ENCODE measurements around the gene SERPINB10.
"Not testable (repeated sequence)": the region's sequence is repeated elsewhere in the genome, so short reads cannot be mapped to it uniquely, and the experiment has no call there.

Gene SERPINB10

DNA sequence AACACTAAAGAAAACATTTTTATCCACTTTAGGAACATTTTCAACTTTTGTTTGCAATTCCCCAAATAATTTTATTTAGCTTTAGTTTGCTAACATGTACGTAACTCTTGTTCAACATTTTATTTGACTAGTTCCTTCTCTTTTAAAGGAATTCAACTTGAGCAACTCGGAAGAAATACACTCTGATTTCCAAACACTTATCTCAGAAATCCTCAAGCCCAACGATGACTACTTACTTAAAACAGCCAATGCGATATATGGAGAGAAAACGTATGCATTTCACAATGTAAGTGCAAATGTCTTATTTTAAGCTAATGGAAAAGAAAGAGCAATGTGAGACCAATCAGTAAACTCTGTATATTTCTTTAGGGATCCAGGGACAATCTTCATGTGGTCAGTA lies 10.1 kb downstream of the SERPINB10 start:
- H3K27ac ChIP-seq (ENCODE audit: low read depth, low read length, severe bottlenecking) = no peak overlapping the region
- 100% methylated on average over 1 to 2 of the region's 5 CpGs for WGBS, 2 experiments (ENCODE audit: insufficient coverage in 2 of 2)
- no peaks in the 10 kb centered on the region for H3K9me3 ChIP-seq (ENCODE audit: control insufficient read depth, low read length)
- no peak overlapping the region for H3K4me3 ChIP-seq (ENCODE audit: extremely low read depth, insufficient read depth, low read length, poor library complexity, severe bottlenecking)
- H3K36me3 ChIP-seq (ENCODE audit: control insufficient read depth, insufficient read depth, low read length) = no peaks in the 10 kb centered on the region
- no peaks in the 10 kb centered on the region for H3K4me1 ChIP-seq (ENCODE audit: control insufficient read depth, insufficient read depth, low read length, poor library complexity, severe bottlenecking)

DNA sequence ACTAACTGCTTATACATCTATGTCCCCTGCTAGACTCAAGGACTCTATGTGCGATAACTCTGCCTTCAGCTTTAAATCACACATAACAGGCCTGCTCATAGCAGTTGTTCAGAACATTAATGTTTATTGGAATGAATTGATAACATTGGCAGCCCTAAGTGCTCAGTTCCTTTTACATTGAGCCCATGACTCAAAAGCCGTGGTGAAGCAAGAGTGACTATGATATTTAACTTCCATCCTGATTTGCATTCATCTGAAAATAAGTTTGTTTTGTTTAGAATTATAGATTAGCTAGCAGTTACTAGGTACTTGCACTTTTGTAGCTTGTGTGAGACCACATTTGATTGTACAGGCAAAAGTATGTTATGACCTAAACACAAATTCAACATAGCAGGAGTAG lies 14.3 kb downstream of the SERPINB10 start:
- H3K27ac ChIP-seq (ENCODE audit: low read depth, low read length, severe bottlenecking) = no peak overlapping the region
- peaks cover 14% of the 10 kb centered on the region for H3K4me1 ChIP-seq (ENCODE audit: control insufficient read depth, insufficient read depth, low read length, poor library complexity, severe bottlenecking)
- WGBS, 2 experiments (ENCODE audit: insufficient coverage in 2 of 2) = no CpG with 5 or more reads among the region's 2 CpGs
- H3K9me3 ChIP-seq (ENCODE audit: control insufficient read depth, low read length) = no peaks in the 10 kb centered on the region
- no peaks in the 10 kb centered on the region for H3K36me3 ChIP-seq (ENCODE audit: control insufficient read depth, insufficient read depth, low read length)
- no peak overlapping the region for H3K4me3 ChIP-seq (ENCODE audit: extremely low read depth, insufficient read depth, low read length, poor library complexity, severe bottlenecking)

GRCh38 chr18:63924551-63924950 lies 16.8 kb downstream of the SERPINB10 start:
- Histone ChIP-seq H3K36me3 (ENCODE audit: control insufficient read depth, insufficient read depth, low read length) (no peaks in the 10 kb centered on the region), H3K27ac (ENCODE audit: low read depth, low read length, severe bottlenecking) (no peak overlapping the region), H3K4me1 (ENCODE audit: control insufficient read depth, insufficient read depth, low read length, poor library complexity, severe bottlenecking) (peaks cover 14% of the 10 kb centered on the region), H3K4me3 (ENCODE audit: extremely low read depth, insufficient read depth, low read length, poor library complexity, severe bottlenecking) (no peak overlapping the region), H3K9me3 (ENCODE audit: control insufficient read depth, low read length) (no peaks in the 10 kb centered on the region)
- no CpG with 5 or more reads among the region's 1 CpG for WGBS, 2 experiments (ENCODE audit: insufficient coverage in 2 of 2)

GRCh38 chr18:63928331-63928730 lies 20.6 kb downstream of the SERPINB10 start:
- Histone ChIP-seq H3K9me3 (ENCODE audit: control insufficient read depth, low read length) (no peaks in the 10 kb centered on the region), H3K4me3 (ENCODE audit: extremely low read depth, insufficient read depth, low read length, poor library complexity, severe bottlenecking) (no peak overlapping the region), H3K36me3 (ENCODE audit: control insufficient read depth, insufficient read depth, low read length) (no peaks in the 10 kb centered on the region), H3K4me1 (ENCODE audit: control insufficient read depth, insufficient read depth, low read length, poor library complexity, severe bottlenecking) (peaks cover 14% of the 10 kb centered on the region), H3K27ac (ENCODE audit: low read depth, low read length, severe bottlenecking) (no peak overlapping the region)
- WGBS, 2 experiments (ENCODE audit: insufficient coverage in 2 of 2) = 64 to 84% methylated on average over 2 of the region's 8 CpGs

DNA sequence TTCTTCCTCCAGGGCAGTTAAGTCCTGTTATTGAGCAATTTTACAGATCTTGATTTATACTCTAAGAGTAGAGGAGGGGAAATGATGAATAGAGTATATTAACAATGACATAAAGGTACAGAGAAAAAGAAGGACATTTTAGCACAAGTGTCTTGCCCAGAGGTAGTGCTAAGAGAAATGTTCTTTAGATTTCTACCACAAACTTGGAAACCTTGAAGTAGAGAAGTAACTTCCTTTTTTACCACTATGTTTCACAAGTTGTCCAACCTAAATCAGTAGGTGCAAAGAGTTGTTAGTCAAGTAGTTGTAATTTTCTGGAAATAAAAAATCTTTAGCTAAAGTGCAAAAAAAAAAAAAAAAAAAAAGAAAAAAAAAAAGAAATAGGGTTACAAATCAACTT lies 21.6 kb downstream of the SERPINB10 start:
- peaks cover 11% of the 10 kb centered on the region for H3K4me1 ChIP-seq (ENCODE audit: control insufficient read depth, insufficient read depth, low read length, poor library complexity, severe bottlenecking)
- not testable (repeated sequence) for H3K36me3 ChIP-seq (ENCODE audit: control insufficient read depth, insufficient read depth, low read length); H3K4me3 ChIP-seq (ENCODE audit: extremely low read depth, insufficient read depth, low read length, poor library complexity, severe bottlenecking); H3K9me3 ChIP-seq (ENCODE audit: control insufficient read depth, low read length); H3K27ac ChIP-seq (ENCODE audit: low read depth, low read length, severe bottlenecking)

GRCh38 chr18:63930773-63931354 lies 23.1 kb downstream of the SERPINB10 start:
- H3K27ac ChIP-seq (ENCODE audit: low read depth, low read length, severe bottlenecking) = no peak overlapping the region
- no peak overlapping the region for H3K4me3 ChIP-seq (ENCODE audit: extremely low read depth, insufficient read depth, low read length, poor library complexity, severe bottlenecking)
- WGBS, 2 experiments (ENCODE audit: insufficient coverage in 2 of 2) = 82 to 91% methylated on average over 2 of the region's 3 CpGs
- H3K4me1 ChIP-seq (ENCODE audit: control insufficient read depth, insufficient read depth, low read length, poor library complexity, severe bottlenecking) = no peaks in the 10 kb centered on the region
- H3K36me3 ChIP-seq (ENCODE audit: control insufficient read depth, insufficient read depth, low read length) = no peaks in the 10 kb centered on the region
- no peaks in the 10 kb centered on the region for H3K9me3 ChIP-seq (ENCODE audit: control insufficient read depth, low read length)

GRCh38 chr18:63936156-63936931 lies 28.6 kb downstream of the SERPINB10 start:
- Histone ChIP-seq H3K4me3 (ENCODE audit: extremely low read depth, insufficient read depth, low read length, poor library complexity, severe bottlenecking) (peak overlapping the region; percentile 53), H3K4me1 (ENCODE audit: control insufficient read depth, insufficient read depth, low read length, poor library complexity, severe bottlenecking) (no peaks in the 10 kb centered on the region), H3K27ac (ENCODE audit: low read depth, low read length, severe bottlenecking) (no peak overlapping the region), H3K9me3 (ENCODE audit: control insufficient read depth, low read length) (no peaks in the 10 kb centered on the region), H3K36me3 (ENCODE audit: control insufficient read depth, insufficient read depth, low read length) (no peaks in the 10 kb centered on the region)
- 5 to 7% methylated on average over 28 to 29 of the region's 54 CpGs for WGBS, 2 experiments (ENCODE audit: insufficient coverage in 2 of 2)

DNA sequence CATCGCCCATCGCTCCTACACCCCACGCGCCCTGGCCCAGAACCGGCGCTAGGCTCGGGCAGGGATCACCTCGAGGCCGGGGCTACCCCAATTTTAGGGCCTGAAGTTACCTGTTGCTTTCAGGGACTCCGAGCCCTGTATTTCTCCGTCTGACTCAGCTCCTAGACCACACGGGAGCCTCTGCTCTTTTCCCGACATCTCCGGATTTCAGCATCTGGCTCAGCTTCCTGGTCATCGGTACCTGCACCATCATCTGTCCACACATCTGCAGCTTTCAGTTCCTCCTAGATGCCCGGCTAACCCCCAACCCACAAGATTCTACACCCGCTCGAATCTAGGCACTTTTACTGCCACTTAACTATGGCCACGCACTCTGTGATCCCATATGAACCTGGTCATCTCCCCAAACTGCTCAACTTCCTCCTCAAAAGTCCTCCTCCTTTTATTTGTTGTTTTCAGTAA lies 29.2 kb downstream of the SERPINB10 start:
- no peak overlapping the region for H3K27ac ChIP-seq (ENCODE audit: low read depth, low read length, severe bottlenecking)
- WGBS, 2 experiments (ENCODE audit: insufficient coverage in 2 of 2) = 68 to 73% methylated on average over 19 of the region's 19 CpGs
- no peaks in the 10 kb centered on the region for H3K9me3 ChIP-seq (ENCODE audit: control insufficient read depth, low read length)
- H3K4me1 ChIP-seq (ENCODE audit: control insufficient read depth, insufficient read depth, low read length, poor library complexity, severe bottlenecking) = no peaks in the 10 kb centered on the region
- H3K36me3 ChIP-seq (ENCODE audit: control insufficient read depth, insufficient read depth, low read length) = no peaks in the 10 kb centered on the region
- peak overlapping the region; percentile 53 for H3K4me3 ChIP-seq (ENCODE audit: extremely low read depth, insufficient read depth, low read length, poor library complexity, severe bottlenecking)

- no peak overlapping the region for H3K4me3 ChIP-seq (ENCODE audit: extremely low read depth, insufficient read depth, low read length, poor library complexity, severe bottlenecking)
- no peak overlapping the region for H3K27ac ChIP-seq (ENCODE audit: low read depth, low read length, severe bottlenecking)
- H3K36me3 ChIP-seq (ENCODE audit: control insufficient read depth, insufficient read depth, low read length) = no peaks in the 10 kb centered on the region
- 97 to 98% methylated on average over 8 of the region's 8 CpGs for WGBS, 2 experiments (ENCODE audit: insufficient coverage in 2 of 2)
- no peaks in the 10 kb centered on the region for H3K4me1 ChIP-seq (ENCODE audit: control insufficient read depth, insufficient read depth, low read length, poor library complexity, severe bottlenecking)
- no peaks in the 10 kb centered on the region for H3K9me3 ChIP-seq (ENCODE audit: control insufficient read depth, low read length)
Measured at GRCh38 chr18:63940008-63940407, 32.2 kb downstream of the SERPINB10 start.

GRCh38 chr18:63940543-63941050 lies 32.8 kb downstream of the SERPINB10 start:
- not testable (repeated sequence) for H3K9me3 ChIP-seq (ENCODE audit: control insufficient read depth, low read length); H3K4me3 ChIP-seq (ENCODE audit: extremely low read depth, insufficient read depth, low read length, poor library complexity, severe bottlenecking); H3K36me3 ChIP-seq (ENCODE audit: control insufficient read depth, insufficient read depth, low read length); H3K4me1 ChIP-seq (ENCODE audit: control insufficient read depth, insufficient read depth, low read length, poor library complexity, severe bottlenecking); H3K27ac ChIP-seq (ENCODE audit: low read depth, low read length, severe bottlenecking)
- WGBS, 2 experiments (ENCODE audit: insufficient coverage in 2 of 2) = 81 to 93% methylated on average over 11 to 15 of the region's 17 CpGs
